ENCODE results near the gene ZNF48.
A peak's percentile ranks its signal among the peaks of the same experiment; 100 is the strongest.

Gene ZNF48

DNA sequence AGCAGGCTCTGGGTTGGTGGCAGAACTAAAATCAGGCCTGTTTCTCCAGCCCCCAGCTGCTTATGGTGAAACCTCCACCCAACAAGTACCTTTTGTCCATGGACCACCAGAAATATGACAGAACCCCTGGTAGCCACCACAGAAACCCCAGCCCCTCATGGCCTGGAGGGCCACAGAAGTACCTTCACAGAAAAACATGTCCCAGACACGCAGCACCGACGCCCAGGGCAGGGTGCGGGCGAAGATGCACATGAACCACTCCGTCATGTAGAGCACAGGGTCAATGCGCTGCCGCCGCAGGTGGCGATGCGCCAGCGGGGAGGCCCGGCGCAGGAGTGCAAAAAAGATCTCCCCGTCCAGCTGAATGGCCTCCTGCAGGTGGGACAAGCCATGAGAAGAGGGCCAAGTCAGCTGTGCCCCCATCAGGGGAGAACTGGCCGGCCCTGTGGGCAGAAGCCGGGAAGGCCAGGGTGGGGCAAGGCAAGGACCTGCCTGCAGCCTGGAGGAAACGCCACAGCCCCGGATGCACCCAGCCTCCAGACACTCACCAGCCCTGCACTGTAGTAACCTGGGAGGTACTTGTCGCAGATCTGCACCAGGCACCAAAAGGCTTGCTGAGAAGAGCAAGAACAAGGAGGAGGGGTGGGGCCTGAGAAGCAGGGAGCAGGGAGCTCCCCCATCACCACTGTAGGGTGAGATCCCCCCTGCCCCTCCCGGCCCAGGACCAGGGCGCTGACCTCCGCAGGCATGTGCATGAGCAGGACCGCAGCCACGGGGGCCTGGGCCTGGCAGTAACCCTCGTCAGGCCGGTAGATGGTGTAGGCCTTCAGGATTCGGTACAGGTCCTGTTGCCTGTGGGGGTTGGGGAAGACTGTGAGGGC is 36.0 kb upstream of the ZNF48 start:
- DNase-seq = no peak

GRCh38 chr16:30359871-30360170 is 35.4 kb upstream of the ZNF48 start:
- DNase-seq = no peak

GRCh38 chr16:30361180-30361579 is 34.0 kb upstream of the ZNF48 start:
- no peak for DNase-seq

DNA sequence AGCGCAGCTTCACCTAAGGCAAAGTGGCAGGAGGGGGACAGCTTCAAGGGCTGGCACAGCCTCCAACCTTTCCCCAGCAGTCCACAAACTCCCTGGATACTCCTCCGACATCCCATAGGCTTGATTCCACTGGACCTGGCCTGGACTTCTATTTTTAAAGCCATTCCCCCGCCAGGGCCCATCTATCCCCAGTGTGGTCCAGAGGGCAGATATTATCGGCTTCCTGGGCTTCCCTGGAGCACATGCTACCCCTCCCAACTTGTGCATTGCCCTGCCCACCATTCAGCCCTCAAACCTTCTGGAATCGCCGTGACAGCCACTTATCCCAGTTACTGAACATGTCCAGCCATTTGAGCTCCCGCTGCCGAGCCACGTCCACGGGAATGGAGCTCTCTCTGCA is 30.0 kb upstream of the ZNF48 start:
- DNase-seq = no peak

DNA sequence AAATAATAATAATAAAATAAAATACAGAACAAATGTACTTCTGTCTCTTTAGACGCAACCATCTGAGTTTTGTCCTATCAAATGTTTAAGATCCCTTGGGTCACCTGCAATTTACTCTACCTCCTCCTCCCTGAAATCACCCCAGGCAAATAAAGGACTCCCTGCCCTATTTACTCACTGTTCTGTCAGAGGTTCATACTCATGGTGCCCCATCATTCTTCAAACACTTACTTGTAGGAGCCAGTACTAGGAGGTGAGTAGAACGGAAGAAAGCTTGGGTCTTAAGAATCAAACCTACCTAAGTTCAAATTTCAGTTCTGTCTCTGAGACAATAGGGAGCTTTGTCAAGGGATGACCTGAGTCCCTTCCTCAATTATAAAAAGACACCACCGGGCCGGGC is 28.7 kb upstream of the ZNF48 start:
- DNase-seq = no peak

GRCh38 chr16:30367349-30368009 is 27.7 kb upstream of the ZNF48 start:
- no peak for DNase-seq

DNA sequence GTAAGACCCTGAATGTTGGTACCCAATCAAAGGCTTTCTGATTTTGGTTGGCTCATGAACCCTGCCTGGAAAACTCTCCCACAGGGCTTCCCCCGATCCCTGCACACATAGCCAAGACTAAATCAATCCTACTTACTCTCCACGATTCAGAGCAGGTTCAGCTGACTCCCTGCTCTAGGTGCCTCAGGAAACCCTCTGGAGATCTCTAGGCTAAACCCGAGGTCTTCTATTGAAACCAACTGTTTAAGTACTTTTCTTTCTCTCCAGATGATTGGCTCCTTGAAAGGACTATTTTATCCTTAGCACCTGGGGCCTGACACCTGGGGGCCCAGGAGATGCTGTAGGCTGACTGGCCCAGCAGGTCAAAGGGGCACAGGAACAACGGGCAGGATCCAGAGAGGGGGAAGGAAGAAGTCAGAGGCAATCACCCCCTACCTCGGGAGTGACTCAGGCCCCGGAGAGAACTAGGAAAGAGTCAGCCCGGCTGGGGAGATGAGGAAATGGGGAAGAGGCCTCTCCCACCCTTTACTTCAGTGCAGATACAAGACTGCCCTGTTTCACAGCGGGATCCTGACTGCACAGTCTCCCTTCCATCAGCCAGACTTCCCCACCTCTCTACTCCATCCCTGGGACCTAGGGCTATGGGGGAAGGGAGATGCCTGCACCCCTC is 27.0 kb upstream of the ZNF48 start:
- DNase-seq = no peak

DNA sequence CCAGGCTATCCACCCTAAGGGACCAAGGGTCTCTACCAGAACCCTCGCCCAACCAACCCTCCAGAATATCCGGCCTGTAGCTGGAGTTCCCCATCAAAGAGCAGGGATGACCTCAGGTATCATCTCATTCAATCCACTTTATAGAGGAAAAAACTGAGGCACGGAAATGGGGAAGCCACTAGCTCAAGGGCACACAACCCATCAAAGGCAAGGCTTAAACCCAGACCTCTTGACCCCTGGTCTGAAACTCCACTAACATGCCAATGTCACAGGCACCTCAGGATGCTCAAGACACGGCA is 26.5 kb upstream of the ZNF48 start:
- no peak for DNase-seq

DNA sequence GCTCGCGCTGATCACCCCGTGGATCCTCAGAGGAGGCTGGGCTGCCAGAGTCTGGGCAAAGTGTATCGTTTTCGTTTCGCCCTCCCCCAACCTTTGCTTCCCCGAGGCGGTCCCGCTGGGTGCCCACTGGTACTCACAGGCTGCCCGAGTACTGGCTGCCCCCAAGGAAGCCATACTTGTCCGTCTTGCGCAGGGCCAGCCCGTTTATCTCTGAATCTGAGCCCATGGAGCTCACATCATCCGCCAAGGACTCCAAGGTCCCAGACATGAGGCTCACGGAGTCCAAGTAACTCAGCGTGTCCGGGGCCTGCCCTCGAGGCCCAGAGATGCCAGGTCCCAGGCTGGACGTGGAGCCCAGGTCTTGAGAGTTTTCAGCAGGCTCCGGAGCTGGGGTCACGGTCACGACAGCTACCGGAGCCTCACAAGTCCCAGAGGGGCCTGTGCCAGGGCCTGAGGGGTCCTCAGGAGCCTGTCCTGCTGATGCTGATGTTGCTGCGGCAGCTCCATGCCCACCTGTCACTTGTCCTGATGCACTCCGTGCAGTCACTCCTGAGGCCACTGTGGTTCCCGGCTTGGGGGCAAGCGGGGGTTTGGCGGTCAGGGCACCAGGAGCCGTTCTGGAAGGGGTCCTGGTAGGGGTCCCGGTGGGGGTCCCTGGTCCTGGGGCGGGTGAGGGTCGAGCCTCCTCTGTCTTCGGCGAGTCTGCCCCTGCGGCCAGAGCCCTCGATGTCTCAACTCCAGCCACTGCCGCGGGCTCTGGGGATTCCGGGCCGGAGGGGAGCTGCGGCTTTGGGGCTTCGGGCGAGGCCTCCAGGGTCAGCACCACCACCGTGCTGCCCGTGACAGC is 25.9 kb upstream of the ZNF48 start:
- DNase-seq = no peak

DNA sequence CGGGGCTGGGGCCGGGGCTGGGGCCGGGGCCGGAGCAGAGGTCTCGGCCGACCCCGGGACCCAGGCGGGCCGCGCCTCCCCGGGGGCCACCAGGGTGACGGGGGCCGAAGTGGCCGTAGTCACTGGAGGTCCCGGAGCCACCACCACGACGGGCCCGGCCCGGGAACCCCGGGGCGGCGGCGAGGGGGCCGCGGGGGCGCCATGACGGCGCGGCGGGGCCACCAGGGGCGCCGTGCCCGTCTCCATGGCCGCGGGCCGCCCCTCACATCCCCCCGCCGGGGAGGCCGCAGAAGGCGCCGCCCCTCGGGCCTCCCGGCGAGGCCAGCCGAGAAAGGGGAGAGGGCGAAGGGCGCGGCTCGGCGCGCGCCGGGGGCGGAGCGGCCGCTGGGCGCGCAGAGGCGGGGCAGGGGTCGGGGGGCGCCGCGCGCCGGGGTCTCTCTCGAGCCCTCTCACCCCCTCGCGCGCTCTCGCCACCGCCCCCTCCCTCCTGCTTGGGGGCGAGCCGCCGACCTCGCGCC is 25.2 kb upstream of the ZNF48 start:
- DNase-seq = no peak

DNA sequence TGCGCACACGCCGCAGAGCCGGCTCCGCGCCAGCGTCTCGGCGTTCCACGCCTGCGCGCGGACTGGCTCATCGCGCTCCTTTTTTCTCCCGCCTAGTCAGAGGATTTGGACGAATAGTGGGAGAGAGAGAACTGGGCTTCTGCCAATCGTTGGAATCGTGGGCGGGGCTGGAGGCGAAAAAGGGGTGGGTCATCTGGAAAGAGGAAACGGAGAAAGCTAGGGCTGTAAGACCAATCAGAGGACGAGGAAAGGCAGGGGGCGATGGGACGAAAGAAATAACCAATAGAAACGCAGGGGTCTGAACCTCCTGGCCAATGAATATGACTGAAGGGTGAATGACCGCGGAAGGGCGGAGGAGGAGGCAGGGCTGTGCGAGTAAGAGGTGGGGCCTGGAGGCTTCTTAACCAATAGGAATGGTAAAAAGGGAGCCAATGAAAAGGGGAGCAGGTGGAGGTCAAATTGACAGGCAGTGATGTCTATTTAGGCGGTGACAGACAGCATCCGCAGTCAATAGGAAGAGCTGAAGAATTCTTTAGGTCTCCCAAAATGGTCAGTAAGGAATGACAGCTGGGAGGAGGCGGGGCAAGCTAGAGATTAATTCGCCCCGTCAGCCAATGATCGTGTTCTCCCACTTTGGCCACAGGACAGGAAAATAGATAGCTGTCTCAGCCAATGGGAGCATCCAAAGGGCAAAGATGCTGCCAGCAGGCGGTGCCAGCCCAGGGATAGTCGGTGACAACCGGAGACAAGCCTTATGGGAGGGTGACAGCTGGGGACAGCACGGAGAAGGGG is 24.6 kb upstream of the ZNF48 start, which contains the start of gene TBC1D10B:
TSS of gene TBC1D10B (minus strand) at position 39 of the 792 bp plus-strand sequence. CDS start 311 bp downstream, outside the sequence.
- peak; percentile 91 for DNase-seq

DNA sequence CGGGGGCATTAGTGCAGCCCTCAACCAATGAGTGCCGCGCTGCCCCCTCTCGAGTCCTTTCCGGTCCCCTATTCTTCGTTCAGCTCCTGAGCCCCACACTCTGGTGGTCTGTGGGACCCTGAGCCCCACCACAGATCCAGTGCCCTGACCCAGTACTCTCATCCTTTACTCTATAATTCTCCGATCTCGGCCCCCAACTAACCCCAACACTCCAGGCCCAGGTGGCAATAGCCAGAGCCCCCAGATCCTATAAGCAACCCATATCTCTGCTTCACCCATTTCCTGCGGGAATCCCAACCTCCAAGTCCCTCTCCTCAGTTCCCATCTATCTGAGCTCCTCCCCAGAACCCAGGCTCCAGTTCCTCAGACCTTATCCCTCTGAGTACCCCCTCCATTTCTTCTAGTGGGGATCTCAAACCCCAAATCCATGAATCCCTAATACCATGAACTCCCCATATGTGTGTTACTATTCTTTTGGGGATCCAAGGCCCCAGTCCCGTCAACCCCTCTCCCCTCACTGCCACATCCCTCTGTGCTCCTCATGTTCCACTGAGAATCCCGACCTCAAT is 23.9 kb upstream of the ZNF48 start:
- DNase-seq = no peak

GRCh38 chr16:30372038-30372712 is 23.0 kb upstream of the ZNF48 start:
- DNase-seq = no peak

GRCh38 chr16:30372725-30373124 is 22.5 kb upstream of the ZNF48 start:
- DNase-seq = no peak

DNA sequence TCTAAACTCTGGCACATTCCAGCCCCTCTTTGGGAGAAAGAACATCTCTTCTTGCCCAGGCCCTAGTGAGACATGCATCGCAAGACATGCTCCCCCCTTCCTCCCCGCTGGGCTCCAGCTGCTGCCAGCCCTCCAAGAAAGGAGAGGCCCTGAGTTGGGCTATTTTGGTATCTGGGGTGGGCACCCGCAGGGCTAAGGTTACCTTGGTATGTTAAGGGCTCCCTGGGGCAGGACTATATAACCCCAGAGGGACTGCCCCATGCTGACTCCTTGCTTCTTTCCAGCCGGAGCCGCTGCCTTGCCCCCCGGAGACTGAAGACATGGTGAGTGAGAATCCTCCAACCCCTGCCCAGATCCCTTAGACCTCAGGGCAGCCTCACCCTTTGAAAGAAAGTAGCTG is 20.7 kb upstream of the ZNF48 start, which contains the start of gene MYL11:
TSS of gene MYL11 (plus strand) at position 265 of the 400 bp plus-strand sequence. CDS start at position 321, 56 bp downstream.
- DNase-seq = no peak

DNA sequence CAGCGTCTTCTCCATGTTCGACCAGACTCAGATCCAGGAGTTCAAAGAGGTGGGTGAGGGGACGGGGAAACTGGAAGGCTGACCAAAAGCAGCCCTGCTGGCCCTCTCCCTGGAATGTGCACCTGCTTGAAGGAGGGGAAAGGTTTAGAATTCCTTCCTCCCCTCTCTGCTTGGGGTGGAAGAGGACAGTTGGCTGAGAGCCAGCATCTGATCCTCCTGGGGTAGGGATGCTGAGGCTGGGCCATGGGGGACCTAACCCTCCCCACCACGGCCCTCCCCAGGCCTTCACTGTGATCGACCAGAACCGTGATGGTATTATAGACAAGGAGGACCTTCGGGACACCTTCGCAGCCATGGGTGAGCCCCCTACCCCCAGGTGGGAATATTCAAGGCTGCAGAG is 19.4 kb upstream of the ZNF48 start:
- no peak for DNase-seq

DNA sequence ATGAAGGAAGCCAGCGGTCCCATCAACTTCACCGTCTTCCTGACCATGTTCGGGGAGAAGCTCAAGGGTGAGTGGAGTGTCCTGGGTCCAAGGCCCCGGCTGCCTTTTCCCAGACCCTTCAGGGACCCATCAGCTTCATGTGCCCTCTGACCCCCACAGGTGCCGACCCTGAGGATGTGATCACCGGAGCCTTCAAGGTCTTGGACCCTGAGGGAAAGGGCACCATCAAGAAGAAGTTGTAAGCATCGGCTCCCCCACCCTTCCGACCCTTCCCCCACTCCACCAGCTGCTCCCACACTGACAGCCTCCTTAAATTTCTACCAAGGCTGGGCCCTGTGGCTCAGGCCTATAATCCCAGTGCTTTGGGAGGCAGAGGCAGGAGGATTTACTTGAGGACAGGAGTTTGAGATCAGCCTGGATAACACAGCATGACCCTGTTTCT is 18.7 kb upstream of the ZNF48 start:
- no peak for DNase-seq

GRCh38 chr16:30377050-30377811 is 18.0 kb upstream of the ZNF48 start:
- DNase-seq = no peak

- DNase-seq = peak; percentile 46
Measured at GRCh38 chr16:30377812-30378235, 17.4 kb upstream of the ZNF48 start.

All from NCI-H1048 (cell line).